Stimulated activated CD4-positive, alpha-beta T cell treated with anti-CD3 and anti-CD28 coated beads, TNF-alpha, amount 100 ng/mL, for 4 hours (primary cell): ENCODE measurements around the gene CCNJL.

Experiments
- DNase-seq, 3 experiments: peaks; one replicate each; pipeline ENCODE4 v3.0.0-alpha.2; 2020; ENCODE audit warnings: low read depth in 3 of 3

The CCNJL gene

GRCh38 chr5:160330212-160330611, 17.8 kb upstream of the CCNJL start:
- DNase-seq: no peak

- no peak for DNase-seq
These were observed 15.5 kb upstream of the CCNJL start for GRCh38 chr5:160327818-160328217.

GRCh38 chr5:160326981-160327380, 14.6 kb upstream of the CCNJL start:
- DNase-seq: no peak

GRCh38 chr5:160325716-160326115, 13.4 kb upstream of the CCNJL start:
- DNase-seq: no peak

- DNase-seq: no peak
These were observed 12.5 kb upstream of the CCNJL start for GRCh38 chr5:160324886-160325285.

- DNase-seq: no peak
These were observed 6.0 kb upstream of the CCNJL start for GRCh38 chr5:160318409-160318808.

- no peak for DNase-seq
These were observed 5.1 kb upstream of the CCNJL start for GRCh38 chr5:160317434-160317833.

GRCh38 chr5:160315968-160316367, 3.6 kb upstream of the CCNJL start:
- DNase-seq: no peak

GRCh38 chr5:160312960-160313727, 780 bp upstream of the CCNJL start:
- no peak for DNase-seq

GRCh38 chr5:160311491-160312133, 752 bp downstream of the CCNJL start:
- no peak for DNase-seq

- no peak for DNase-seq
These were observed 1.6 kb downstream of the CCNJL start for GRCh38 chr5:160310552-160311295.

- no peak for DNase-seq
These were observed 2.2 kb downstream of the CCNJL start for GRCh38 chr5:160310140-160310539.

GRCh38 chr5:160306696-160307095, 5.7 kb downstream of the CCNJL start:
- no peak for DNase-seq

- no peak for DNase-seq
These were observed 7.0 kb downstream of the CCNJL start for GRCh38 chr5:160305319-160305718.

GRCh38 chr5:160303690-160304089, 8.7 kb downstream of the CCNJL start:
- no peak for DNase-seq

GRCh38 chr5:160298189-160298588, 14.2 kb downstream of the CCNJL start:
- DNase-seq: no peak

GRCh38 chr5:160297776-160298175, 14.6 kb downstream of the CCNJL start:
- DNase-seq: no peak

GRCh38 chr5:160297004-160297403, 15.4 kb downstream of the CCNJL start:
- DNase-seq: no peak

GRCh38 chr5:160296496-160296895, 15.9 kb downstream of the CCNJL start:
- no peak for DNase-seq

- DNase-seq: no peak
These were observed 18.3 kb downstream of the CCNJL start for GRCh38 chr5:160293901-160294561.

- no peak for DNase-seq
These were observed 19.0 kb downstream of the CCNJL start for GRCh38 chr5:160293386-160293785.

GRCh38 chr5:160291467-160291866, 20.9 kb downstream of the CCNJL start:
- no peak for DNase-seq
